ENCODE results near the gene OR11H6.
"Not testable (repeated sequence)": the region's sequence is repeated elsewhere in the genome, so short reads cannot be mapped to it uniquely, and the experiment has no call there.

Gene OR11H6

GRCh38 chr14:20264361-20264760 is 40.9 kb downstream of the OR11H6 start:
- not testable (repeated sequence) for DNase-seq

GRCh38 chr14:20274062-20274461 is 50.6 kb downstream of the OR11H6 start:
- DNase-seq = no peak

Data from activated naive CD4-positive, alpha-beta T cell treated with anti-CD3 and anti-CD28 coated beads, Interleukin-2, amount 50 U/mL, for 16 hours (primary cell).